OCI-LY7 (cell line): Measurements from ENCODE around the gene FMNL3.

Experiments
- CTCF ChIP-seq: fragments of 200-600 bp; sonication (generic); conservative IDR thresholded peaks from 2 replicates; pipeline ENCODE4 v1.5.1; 2014; ENCODE audit warnings: mild to moderate bottlenecking, antibody characterized with exemption, low read length, moderate library complexity, mixed read lengths
- EZH2phosphoT487 ChIP-seq: fragments of 200-600 bp; sonication (generic); IDR thresholded peaks from 2 replicates; pipeline ENCODE4 v1.6.1; 2018; ENCODE audit warnings: low read depth, borderline replicate concordance, mild to moderate bottlenecking, mixed run types, antibody characterized with exemption, low read length, moderate library complexity, mixed read lengths

GRCh38 chr12:49662998-49663843, 44.0 kb downstream of the FMNL3 start:
- TF ChIP-seq CTCF = no peak
- TF ChIP-seq EZH2phosphoT487 = no peak
